Colonic mucosa (tissue), 4 donors: ENCODE data around the gene RGS5. TPM values are rescaled to one million over a fixed set of nuclear protein-coding genes. Genes with fewer than 3 reads are reported as not detected.

Source experiments
- DNase-seq: peaks from one replicate; pipeline ENCODE4 v3.0.0-alpha.2; 2020
- H3K27ac ChIP-seq: fragments of 200-600 bp; one replicate; pipeline ENCODE4 v1.8.0; 2021
- H3K27me3 ChIP-seq: fragments of 200-600 bp; one replicate; pipeline ENCODE4 v1.8.0; 2021
- H3K36me3 ChIP-seq: fragments of 200-600 bp; one replicate; pipeline ENCODE4 v1.8.0; 2021
- H3K4me1 ChIP-seq: fragments of 200-600 bp; one replicate; pipeline ENCODE4 v1.8.0; 2021; ENCODE audit warnings: mild to moderate bottlenecking
- H3K4me3 ChIP-seq: fragments of 200-600 bp; one replicate; pipeline ENCODE4 v1.8.0; 2021
- H3K9ac ChIP-seq, 2 donors: one replicate each; pipeline ENCODE4 v1.7.0; 2013; ENCODE audit warnings: control low read depth in 2 of 2, low read depth in 2 of 2, low read length in 2 of 2
- H3K9me3 ChIP-seq: fragments of 200-600 bp; one replicate; pipeline ENCODE4 v1.8.0; 2021
- intact Hi-C: fragments of 100-400 bp; cut with DNase I; formaldehyde crosslinking; loops from one replicate; pipeline ENCODE4 v1.14.1; 2022
- total RNA-seq, 2 donors: library from RNA; stranded (reverse); fragmentation: NEBNext Ultra II Directional in 1 of 2; extraction: Animal tissue kit (Norgen Biotek cat#: 25700) in 1 of 2; gene quantifications; one replicate each; pipeline ENCODE4 v1.2.1, GENCODE V29; 2021
- TF ChIP-seq, protein P1 (sequence below): fragments of 200-600 bp; IDR thresholded peaks from one replicate; pipeline ENCODE4 v1.8.0; 2022; ENCODE audit warnings: antibody characterized with exemption, mild to moderate bottlenecking
- donor health status: healthy.
- donor health status: DM: no; HTN: no; CAD: no.
- donor health status: DM: no; HTN: no; CAD: no.

The RGS5 gene
- total RNA-seq, 2 donors from 2014 or later = 10.8 to 41.7 TPM

DNA sequence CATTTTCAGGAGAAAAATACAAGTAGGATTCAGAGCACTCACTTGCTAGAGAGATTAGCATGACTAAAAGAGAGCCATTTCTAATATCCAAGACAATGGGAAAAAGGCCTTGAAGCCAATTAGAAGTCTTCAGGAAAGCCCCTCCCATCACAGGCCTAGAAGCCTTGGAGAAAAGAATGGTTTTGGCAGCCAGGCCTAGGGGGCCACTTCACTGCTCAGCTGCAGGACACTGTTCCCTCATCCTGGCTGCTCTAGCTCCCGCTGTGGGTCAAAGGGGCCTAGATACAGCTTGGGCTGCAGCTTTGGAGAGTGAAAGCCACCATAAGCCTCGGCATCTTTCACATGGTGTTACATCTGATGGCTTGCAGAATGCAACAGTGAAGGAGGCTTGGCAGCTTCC lies 70.7 kb downstream of the RGS5 start:
- Histone ChIP-seq H3K4me3 (no peak overlapping the region), H3K36me3 (no peaks in the 10 kb centered on the region), H3K9ac (no peak overlapping the region), H3K9me3 (no peaks in the 10 kb centered on the region), H3K27ac (no peak overlapping the region), H3K4me1 (no peaks in the 10 kb centered on the region), H3K27me3 (no peaks in the 10 kb centered on the region)
- TF ChIP-seq, protein P1, sequence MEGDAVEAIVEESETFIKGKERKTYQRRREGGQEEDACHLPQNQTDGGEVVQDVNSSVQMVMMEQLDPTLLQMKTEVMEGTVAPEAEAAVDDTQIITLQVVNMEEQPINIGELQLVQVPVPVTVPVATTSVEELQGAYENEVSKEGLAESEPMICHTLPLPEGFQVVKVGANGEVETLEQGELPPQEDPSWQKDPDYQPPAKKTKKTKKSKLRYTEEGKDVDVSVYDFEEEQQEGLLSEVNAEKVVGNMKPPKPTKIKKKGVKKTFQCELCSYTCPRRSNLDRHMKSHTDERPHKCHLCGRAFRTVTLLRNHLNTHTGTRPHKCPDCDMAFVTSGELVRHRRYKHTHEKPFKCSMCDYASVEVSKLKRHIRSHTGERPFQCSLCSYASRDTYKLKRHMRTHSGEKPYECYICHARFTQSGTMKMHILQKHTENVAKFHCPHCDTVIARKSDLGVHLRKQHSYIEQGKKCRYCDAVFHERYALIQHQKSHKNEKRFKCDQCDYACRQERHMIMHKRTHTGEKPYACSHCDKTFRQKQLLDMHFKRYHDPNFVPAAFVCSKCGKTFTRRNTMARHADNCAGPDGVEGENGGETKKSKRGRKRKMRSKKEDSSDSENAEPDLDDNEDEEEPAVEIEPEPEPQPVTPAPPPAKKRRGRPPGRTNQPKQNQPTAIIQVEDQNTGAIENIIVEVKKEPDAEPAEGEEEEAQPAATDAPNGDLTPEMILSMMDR = no peak
- DNase-seq = no peak
- intact Hi-C loops = no loop called here

DNA sequence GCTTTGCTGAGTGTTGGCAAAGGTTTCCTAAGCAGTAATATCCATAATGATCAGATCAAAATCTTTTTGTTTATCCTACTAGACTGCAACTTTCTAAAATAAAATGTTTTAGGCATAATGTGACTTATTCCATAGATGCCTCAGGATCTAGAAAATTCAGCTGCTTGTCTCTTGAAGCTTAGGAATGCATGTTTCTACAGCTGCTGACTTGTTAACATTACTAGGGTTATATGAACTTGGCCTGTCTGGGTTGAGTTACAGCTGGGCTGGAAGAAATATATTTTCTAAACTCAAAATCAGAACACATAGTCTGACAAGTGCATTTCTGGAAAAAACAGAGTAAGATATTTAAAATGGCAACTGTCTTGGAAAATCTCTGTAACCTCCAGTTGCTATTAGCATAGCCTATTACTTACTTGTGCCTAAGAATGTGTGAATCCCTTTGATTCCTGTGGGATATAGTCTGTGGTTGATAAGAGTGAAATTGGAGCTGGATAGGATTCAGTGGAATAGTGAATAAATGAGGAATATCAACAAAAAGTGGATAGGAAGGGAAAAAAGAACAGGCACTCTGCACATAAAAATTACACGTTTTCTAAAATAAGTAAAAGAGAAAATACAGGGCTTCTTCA lies 72.4 kb downstream of the RGS5 start:
- no peaks in the 10 kb centered on the region for H3K9me3 ChIP-seq
- no peaks in the 10 kb centered on the region for H3K4me1 ChIP-seq
- no peak for DNase-seq
- H3K36me3 ChIP-seq = no peaks in the 10 kb centered on the region
- no peak overlapping the region for H3K9ac ChIP-seq
- TF ChIP-seq, protein P1 = no peak
- no peaks in the 10 kb centered on the region for H3K27me3 ChIP-seq
- H3K4me3 ChIP-seq = no peak overlapping the region
- intact Hi-C loops = no loop called here
- H3K27ac ChIP-seq = no peak overlapping the region

DNA sequence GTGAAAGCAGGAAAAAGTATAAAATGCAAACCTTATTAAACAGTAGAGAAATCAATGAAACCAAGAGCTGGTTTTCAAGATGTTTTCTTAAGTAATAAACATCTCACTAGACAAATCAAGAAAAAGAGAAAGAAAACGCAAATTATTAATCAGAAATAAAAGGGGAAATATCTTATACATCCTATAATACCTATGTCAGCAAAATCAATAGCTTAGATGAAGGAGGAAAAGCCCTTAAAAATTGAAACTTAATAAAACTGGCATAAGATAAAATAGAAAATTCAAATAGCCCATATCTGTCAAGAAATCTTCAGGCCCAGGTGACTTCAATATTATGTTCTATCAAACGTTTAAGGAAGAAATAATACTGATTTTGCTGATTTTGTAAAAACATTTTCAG lies 74.4 kb downstream of the RGS5 start:
- Histone ChIP-seq H3K4me1 (no peaks in the 10 kb centered on the region), H3K36me3 (no peaks in the 10 kb centered on the region), H3K9ac (no peak overlapping the region), H3K27ac (no peak overlapping the region), H3K27me3 (no peaks in the 10 kb centered on the region), H3K9me3 (no peaks in the 10 kb centered on the region), H3K4me3 (no peak overlapping the region)
- TF ChIP-seq, protein P1 = no peak
- intact Hi-C loops = no loop called here
- DNase-seq = no peak

DNA sequence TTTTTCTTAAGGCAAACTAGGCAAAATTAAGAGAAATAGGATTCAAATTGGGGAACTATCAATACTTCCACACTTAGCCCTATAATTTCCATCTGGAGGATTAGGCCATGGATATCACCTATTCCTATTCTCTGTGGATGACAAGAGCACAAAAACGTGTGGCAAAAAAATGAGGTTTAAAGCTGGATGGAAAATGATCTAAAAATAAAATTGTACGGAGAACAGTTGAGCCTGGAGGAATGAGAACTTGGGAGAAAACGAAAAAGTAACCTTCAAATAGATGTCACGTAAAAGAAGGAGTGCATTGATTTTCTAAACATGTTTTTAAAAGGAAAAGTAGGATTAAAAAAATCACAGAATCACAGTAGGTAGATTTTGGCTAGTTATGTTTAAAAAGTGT lies 77.9 kb downstream of the RGS5 start:
- DNase-seq = no peak
- no peaks in the 10 kb centered on the region for H3K9me3 ChIP-seq

DNA sequence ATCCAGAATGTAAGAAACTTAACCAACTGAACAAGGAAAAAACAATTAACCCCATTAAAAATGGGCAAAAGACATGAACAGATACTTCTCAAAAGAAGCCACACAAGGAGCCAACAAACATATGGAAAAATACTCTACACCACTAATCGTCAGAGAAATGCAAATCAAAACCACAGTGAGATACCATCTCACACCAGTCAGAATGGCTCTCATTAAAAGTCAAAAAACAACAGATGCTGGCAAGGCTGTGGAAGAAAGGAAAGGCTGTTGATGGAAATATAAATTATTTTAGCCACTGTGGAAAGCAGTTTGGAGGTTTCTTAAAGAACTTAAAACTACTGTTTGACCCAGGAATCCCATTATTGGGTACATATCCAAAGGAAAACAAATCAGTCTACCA lies 82.3 kb downstream of the RGS5 start:
- DNase-seq = no peak
- Histone ChIP-seq H3K27me3 (no peaks in the 10 kb centered on the region), H3K36me3 (no peaks in the 10 kb centered on the region), H3K9ac (no peak overlapping the region), H3K4me1 (no peaks in the 10 kb centered on the region), H3K4me3 (no peak overlapping the region), H3K9me3 (no peaks in the 10 kb centered on the region), H3K27ac (no peak overlapping the region)
- TF ChIP-seq, protein P1 = no peak
- intact Hi-C loops = no loop called here

More for the DNA sequence above, 77.9 kb downstream of the RGS5 start:
- no peaks in the 10 kb centered on the region for H3K36me3 ChIP-seq
- intact Hi-C loops = no loop called here
- TF ChIP-seq, protein P1 = no peak
- H3K9ac ChIP-seq = no peak overlapping the region
- no peaks in the 10 kb centered on the region for H3K4me1 ChIP-seq
- H3K27ac ChIP-seq = no peak overlapping the region
- H3K27me3 ChIP-seq = no peaks in the 10 kb centered on the region
- no peak overlapping the region for H3K4me3 ChIP-seq
